ENCODE data around the gene BICD2. TPM values are rescaled to one million over a fixed set of nuclear protein-coding genes. Genes with fewer than 3 reads are reported as not detected.

BICD2 gene
- total and polyA plus RNA-seq, 9 of the 15 experiments (the other 6 are each of a cell fraction or from before 2014, with no cell fraction given) = 3.6 to 23.4 (median 11.8) TPM

DNA sequence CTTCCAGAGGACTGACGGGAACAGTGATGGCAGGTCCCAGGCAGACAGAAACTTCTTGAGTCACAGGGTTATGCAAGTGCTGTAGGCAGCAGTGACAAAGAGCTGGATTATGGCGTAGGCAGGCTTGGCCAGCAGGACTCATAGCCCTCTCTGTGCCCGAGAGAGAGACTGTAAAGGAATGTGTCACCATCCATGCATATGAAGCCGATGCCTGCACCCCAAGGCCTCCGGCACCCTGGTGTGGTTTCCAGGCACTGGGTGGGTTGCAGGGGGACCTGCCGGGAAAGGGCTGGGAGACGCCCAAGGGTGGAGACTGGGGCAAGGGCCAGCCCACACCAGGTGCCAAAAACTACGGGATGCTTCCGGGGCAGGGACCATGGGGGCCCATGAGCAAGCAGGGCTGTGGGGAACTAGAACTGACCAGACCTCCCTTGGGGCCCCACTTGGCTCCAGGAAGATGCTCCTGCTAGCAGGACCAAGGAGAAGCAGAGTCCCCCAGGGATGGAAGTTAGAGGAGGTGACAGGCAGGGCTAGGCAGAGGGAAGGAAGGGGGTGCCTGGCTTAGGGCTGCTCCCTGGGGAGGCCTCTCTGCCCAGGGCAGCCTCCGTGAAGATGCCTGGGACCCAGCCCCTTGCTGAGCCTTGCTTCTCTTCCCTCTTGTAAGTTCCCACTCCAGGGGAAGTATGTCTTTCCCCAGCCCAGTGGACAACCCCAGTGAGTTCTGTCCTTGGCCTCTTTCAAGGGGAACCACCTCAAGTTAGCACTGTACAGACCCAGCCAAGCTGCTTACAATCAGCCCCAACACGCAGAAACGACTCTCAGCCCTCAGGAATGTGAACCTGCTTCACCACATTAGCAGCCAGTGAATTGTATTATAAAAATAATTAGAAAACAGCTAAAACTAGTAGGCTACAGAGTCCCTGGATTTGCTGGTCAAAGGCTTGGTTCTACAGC lies 84.2 kb downstream of the BICD2 start:
- ATAC-seq = peak; percentile 19; the same call in 2 of the 3 replicates
- H3K9me3 ChIP-seq (replicated peaks; ENCODE audit: control insufficient read depth, insufficient read depth, low read depth, low read length) = no peaks in the 10 kb centered on the region
- no TSS peak for BruUV-seq (replicated peaks)
- no peak overlapping the region for H3K4me2 ChIP-seq (ENCODE audit: insufficient read depth, low read length)
- no peaks in the 10 kb centered on the region for H3K36me3 ChIP-seq (ENCODE audit: control insufficient read depth, insufficient read depth, low read length)
- 0 out of 4 replicates have a peak overlapping the region, but pooled peaks of 1 of the 2 experiments have one; percentile 28 for H3K9ac ChIP-seq (ENCODE audit: insufficient read depth in 1 of 2, low read depth in 2 of 2, low read length in 2 of 2)
- peaks cover 4 to 8% of the 10 kb centered on the region in 2 experiments; a peak in 4 of 5 replicates for H3K4me1 ChIP-seq (replicated peaks in 1 of 2; ENCODE audit: control insufficient read depth in 2 of 2, insufficient read depth in 2 of 2, low read length in 2 of 2)
- POLR2A ChIA-PET = interaction anchor here (0.7 to 1.2 kb wide), 3 partner anchors 10 to 30 kb away, joined by 3 to 4 read pairs (median 3); partner anchors contain the start of gene IPPK
- FAIRE-seq = no peak
- TF ChIP-seq, protein P1, sequence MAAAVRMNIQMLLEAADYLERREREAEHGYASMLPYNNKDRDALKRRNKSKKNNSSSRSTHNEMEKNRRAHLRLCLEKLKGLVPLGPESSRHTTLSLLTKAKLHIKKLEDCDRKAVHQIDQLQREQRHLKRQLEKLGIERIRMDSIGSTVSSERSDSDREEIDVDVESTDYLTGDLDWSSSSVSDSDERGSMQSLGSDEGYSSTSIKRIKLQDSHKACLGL (CRISPR knock-in tag; IDR thresholded peaks at IDR 0.05; ENCODE audit: borderline replicate concordance, poor library complexity, severe bottlenecking) = no peak
- no peak for TF ChIP-seq ZNF830 (CRISPR knock-in tag; IDR thresholded peaks at IDR 0.05)
- TF ChIP-seq HNRNPUL1 (IDR thresholded peaks at IDR 0.05; ENCODE audit: low read length) = no peak
- no peak for TF ChIP-seq NFIX (CRISPR knock-in tag; IDR thresholded peaks at IDR 0.05; ENCODE audit: low read depth)
- TF ChIP-seq PTRF (tag; IDR thresholded peaks at IDR 0.05) = no peak
- TF ChIP-seq, protein P2, sequence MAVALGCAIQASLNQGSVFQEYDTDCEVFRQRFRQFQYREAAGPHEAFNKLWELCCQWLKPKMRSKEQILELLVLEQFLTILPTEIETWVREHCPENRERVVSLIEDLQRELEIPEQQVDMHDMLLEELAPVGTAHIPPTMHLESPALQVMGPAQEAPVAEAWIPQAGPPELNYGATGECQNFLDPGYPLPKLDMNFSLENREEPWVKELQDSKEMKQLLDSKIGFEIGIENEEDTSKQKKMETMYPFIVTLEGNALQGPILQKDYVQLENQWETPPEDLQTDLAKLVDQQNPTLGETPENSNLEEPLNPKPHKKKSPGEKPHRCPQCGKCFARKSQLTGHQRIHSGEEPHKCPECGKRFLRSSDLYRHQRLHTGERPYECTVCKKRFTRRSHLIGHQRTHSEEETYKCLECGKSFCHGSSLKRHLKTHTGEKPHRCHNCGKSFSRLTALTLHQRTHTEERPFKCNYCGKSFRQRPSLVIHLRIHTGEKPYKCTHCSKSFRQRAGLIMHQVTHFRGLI (CRISPR knock-in tag; IDR thresholded peaks at IDR 0.05) = no peak
- no peak for TF ChIP-seq HNRNPH1 (optimal IDR thresholded peaks at IDR 0.05; ENCODE audit: low read depth, low read length)
- TF ChIP-seq RFX7 (CRISPR knock-in tag; IDR thresholded peaks at IDR 0.05) = no peak
- TF ChIP-seq, protein P3, sequence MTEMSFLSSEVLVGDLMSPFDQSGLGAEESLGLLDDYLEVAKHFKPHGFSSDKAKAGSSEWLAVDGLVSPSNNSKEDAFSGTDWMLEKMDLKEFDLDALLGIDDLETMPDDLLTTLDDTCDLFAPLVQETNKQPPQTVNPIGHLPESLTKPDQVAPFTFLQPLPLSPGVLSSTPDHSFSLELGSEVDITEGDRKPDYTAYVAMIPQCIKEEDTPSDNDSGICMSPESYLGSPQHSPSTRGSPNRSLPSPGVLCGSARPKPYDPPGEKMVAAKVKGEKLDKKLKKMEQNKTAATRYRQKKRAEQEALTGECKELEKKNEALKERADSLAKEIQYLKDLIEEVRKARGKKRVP (CRISPR knock-in tag; IDR thresholded peaks at IDR 0.05) = no peak
- no peak for TF ChIP-seq JUND (IDR thresholded peaks at IDR 0.05; ENCODE audit: borderline replicate concordance, low read depth, low read length)
- no peak for TF ChIP-seq JUND (tag; IDR thresholded peaks at IDR 0.05; ENCODE audit: borderline replicate concordance, low read depth, low read length)
- TF ChIP-seq ETS2 (tag; IDR thresholded peaks at IDR 0.05; ENCODE audit: borderline replicate concordance, poor library complexity, severe bottlenecking) = no peak
- no peaks in the 10 kb centered on the region for H3K9me1 ChIP-seq (ENCODE audit: control insufficient read depth, insufficient read depth, low read length)
- no peaks in the 10 kb centered on the region for H3K27me3 ChIP-seq (ENCODE audit: control insufficient read depth in 2 of 2, insufficient read depth in 2 of 2, low read length in 2 of 2)
- WGBS (ENCODE audit: insufficient coverage, low coverage, missing lambda C conversion rate) = 42% methylated on average over 11 of the region's 12 CpGs
- intact Hi-C loops (cut with micrococcal nuclease) = no loop called here
- CTCF ChIA-PET (ENCODE audit: low intra/inter-chr PET ratio) = no interaction called here
- no peak for DNase-seq (ENCODE audit: extremely low read depth in 1 of 4, low spot score in 3 of 4)
- no peaks in the 10 kb centered on the region for H4K20me1 ChIP-seq (replicated peaks; ENCODE audit: control insufficient read depth, insufficient read depth, low read length)
- no peak overlapping the region for H3K27ac ChIP-seq (ENCODE audit: extremely low read depth, low read depth, low read length)
- H2AFZ ChIP-seq (ENCODE audit: low read depth, low read length) = no peak overlapping the region
- H3K79me2 ChIP-seq (ENCODE audit: control insufficient read depth, insufficient read depth, low read length) = no peaks in the 10 kb centered on the region
- in situ Hi-C loops (cut with MboI) = no loop called here
- H3K4me3 ChIP-seq = no peak overlapping the region
